SK-N-SH (cell line): ENCODE data around the gene ANKRD39.

Experiments
- CTCF ChIP-seq: fragments of 200-600 bp; sonication (generic); IDR thresholded peaks from 2 replicates; pipeline ENCODE4 v1.6.1; 2017; ENCODE audit warnings: antibody characterized with exemption, mild to moderate bottlenecking, moderate library complexity
- EP300 ChIP-seq, 2 experiments: IDR thresholded peaks; 2 replicates each; pipeline versions ENCODE4 v1.4.0 to v1.6.1; 2012; ENCODE audit warnings: borderline replicate concordance in 1 of 2, low read depth in 1 of 2, low read length in 1 of 2
- EZH2phosphoT487 ChIP-seq: fragments of 200-600 bp; sonication (generic); IDR thresholded peaks from 2 replicates; pipeline ENCODE4 v1.6.1; 2017; ENCODE audit warnings: low read depth, mixed run types, mild to moderate bottlenecking, antibody characterized with exemption, moderate library complexity, borderline replicate concordance
- REST ChIP-seq: IDR thresholded peaks from 2 replicates; pipeline ENCODE4 v1.6.1; 2012; ENCODE audit warnings: mild to moderate bottlenecking, low read depth, low read length, moderate library complexity
- RFX5 ChIP-seq: IDR thresholded peaks from 2 replicates; pipeline ENCODE4 v1.6.1; 2012; ENCODE audit warnings: mild to moderate bottlenecking, improper control_type of control experiment, low read length
- ZBTB33 ChIP-seq: IDR thresholded peaks from 2 replicates; pipeline ENCODE4 v1.4.0; 2012; ENCODE audit warnings: low read depth, borderline replicate concordance

- no peak for TF ChIP-seq CTCF
- TF ChIP-seq ZBTB33 = no peak
- no peak for TF ChIP-seq REST
- TF ChIP-seq RFX5 = no peak
- no peak for TF ChIP-seq EZH2phosphoT487
- no peak for TF ChIP-seq EP300 (IDR thresholded peaks at IDR 0.05; ENCODE audit: borderline replicate concordance in 1 of 2, low read depth in 1 of 2, low read length in 1 of 2)
Observed at GRCh38 chr2:96872591-96873349, 15.0 kb upstream of the ANKRD39 start.
